HEK293 (cell line): ENCODE data around the gene TM9SF1.

Source experiments
- HOXC10 ChIP-seq: sonication (generic); formaldehyde crosslinking; IDR thresholded peaks from 2 replicates; pipeline ENCODE4 v1.8.1; 2023; ENCODE audit warnings: mild to moderate bottlenecking, missing genetic modification reagents
- IKZF3 ChIP-seq: fragments of 450-650 bp; IDR thresholded peaks from 2 replicates; pipeline ENCODE4 v1.5.0; 2018; ENCODE audit warnings: missing biosample characterization, mild to moderate bottlenecking, missing genetic modification characterization, moderate library complexity
- MEIS1 ChIP-seq: sonication (generic); formaldehyde crosslinking; IDR thresholded peaks from 2 replicates; pipeline ENCODE4 v1.8.1; 2022; ENCODE audit warnings: missing genetic modification reagents, mild to moderate bottlenecking, borderline replicate concordance
- RBAK ChIP-seq: fragments of 450-650 bp; formaldehyde crosslinking; IDR thresholded peaks from 2 replicates; pipeline ENCODE4 v1.5.1; 2016; ENCODE audit warnings: missing biosample characterization, missing genetic modification characterization
- WT1 ChIP-seq: fragments of 450-650 bp; formaldehyde crosslinking; IDR thresholded peaks from 2 replicates; pipeline ENCODE4 v1.5.1; 2016; ENCODE audit warnings: missing biosample characterization, missing genetic modification characterization
- ZBTB1 ChIP-seq: fragments of 450-650 bp; formaldehyde crosslinking; IDR thresholded peaks from 2 replicates; pipeline ENCODE4 v1.5.1; 2016; ENCODE audit warnings: missing biosample characterization, missing genetic modification characterization
- ZEB2 ChIP-seq: fragments of 450-650 bp; formaldehyde crosslinking; IDR thresholded peaks from 2 replicates; pipeline ENCODE4 v1.5.1; 2016; ENCODE audit warnings: missing biosample characterization, missing genetic modification characterization
- ZFP3 ChIP-seq: fragments of 450-650 bp; formaldehyde crosslinking; IDR thresholded peaks from 2 replicates; pipeline ENCODE4 v1.5.1; 2016; ENCODE audit warnings: low read depth, missing biosample characterization, missing genetic modification characterization
- ZFP69B ChIP-seq: fragments of 450-650 bp; formaldehyde crosslinking; IDR thresholded peaks from 2 replicates; pipeline ENCODE4 v1.5.1; 2016; ENCODE audit warnings: missing biosample characterization, missing genetic modification characterization
- ZIC2 ChIP-seq: fragments of 450-650 bp; formaldehyde crosslinking; IDR thresholded peaks from 2 replicates; pipeline ENCODE4 v1.5.1; 2016; ENCODE audit warnings: missing biosample characterization, missing genetic modification characterization
- ZNF132 ChIP-seq: fragments of 450-650 bp; formaldehyde crosslinking; IDR thresholded peaks from 2 replicates; pipeline ENCODE4 v1.5.1; 2017; ENCODE audit warnings: missing biosample characterization, missing genetic modification characterization, borderline replicate concordance
- ZNF175 ChIP-seq: fragments of 450-650 bp; formaldehyde crosslinking; IDR thresholded peaks from 2 replicates; pipeline ENCODE4 v1.5.1; 2016; ENCODE audit warnings: missing biosample characterization, missing genetic modification characterization
- ZNF239 ChIP-seq: fragments of 450-650 bp; formaldehyde crosslinking; IDR thresholded peaks from 2 replicates; pipeline ENCODE4 v1.5.1; 2016; ENCODE audit warnings: missing biosample characterization, missing genetic modification characterization
- ZNF311 ChIP-seq: fragments of 450-650 bp; formaldehyde crosslinking; IDR thresholded peaks from 2 replicates; pipeline ENCODE4 v1.5.1; 2017; ENCODE audit warnings: missing biosample characterization, missing genetic modification characterization, borderline replicate concordance
- ZNF335 ChIP-seq: fragments of 450-650 bp; formaldehyde crosslinking; conservative IDR thresholded peaks from 2 replicates; pipeline ENCODE4 v1.5.1; 2016; ENCODE audit warnings: missing biosample characterization, missing genetic modification characterization
- ZNF366 ChIP-seq: fragments of 450-650 bp; formaldehyde crosslinking; conservative IDR thresholded peaks from 2 replicates; pipeline ENCODE4 v1.5.1; 2016; ENCODE audit warnings: missing biosample characterization, missing genetic modification characterization
- ZNF37A ChIP-seq: fragments of 450-650 bp; IDR thresholded peaks from 2 replicates; pipeline ENCODE4 v1.5.1; 2018; ENCODE audit warnings: missing biosample characterization, missing genetic modification characterization
- ZNF404 ChIP-seq: fragments of 450-650 bp; formaldehyde crosslinking; IDR thresholded peaks from 2 replicates; pipeline ENCODE4 v1.5.1; 2017; ENCODE audit warnings: missing biosample characterization, missing genetic modification characterization
- ZNF48 ChIP-seq: fragments of 450-650 bp; formaldehyde crosslinking; IDR thresholded peaks from 2 replicates; pipeline ENCODE4 v1.5.1; 2016; ENCODE audit warnings: missing biosample characterization, missing genetic modification characterization
- ZNF549 ChIP-seq: fragments of 450-650 bp; IDR thresholded peaks from 2 replicates; pipeline ENCODE4 v1.5.1; 2018; ENCODE audit warnings: missing biosample characterization, missing genetic modification characterization, mild to moderate bottlenecking, inconsistent platforms, moderate library complexity
- ZNF561 ChIP-seq: fragments of 450-650 bp; IDR thresholded peaks from 2 replicates; pipeline ENCODE4 v1.5.1; 2018; ENCODE audit warnings: missing biosample characterization, missing genetic modification characterization, borderline replicate concordance
- ZNF596 ChIP-seq: fragments of 450-650 bp; IDR thresholded peaks from 2 replicates; pipeline ENCODE4 v1.5.0; 2018; ENCODE audit warnings: missing biosample characterization, mild to moderate bottlenecking, missing genetic modification characterization, moderate library complexity
- ZNF626 ChIP-seq: fragments of 450-650 bp; sonication (Bioruptor Pico); formaldehyde crosslinking; IDR thresholded peaks from 2 replicates; pipeline ENCODE4 v1.5.1; 2018; ENCODE audit warnings: missing biosample characterization, missing genetic modification characterization, inconsistent platforms
- ZNF660 ChIP-seq: fragments of 450-650 bp; IDR thresholded peaks from 2 replicates; pipeline ENCODE4 v1.5.1; 2018; ENCODE audit warnings: missing biosample characterization, mild to moderate bottlenecking, missing genetic modification characterization
- ZNF747 ChIP-seq: fragments of 450-650 bp; formaldehyde crosslinking; IDR thresholded peaks from 2 replicates; pipeline ENCODE4 v1.5.1; 2016; ENCODE audit warnings: missing biosample characterization, missing genetic modification characterization
- ZNF777 ChIP-seq: fragments of 450-650 bp; formaldehyde crosslinking; IDR thresholded peaks from 2 replicates; pipeline ENCODE4 v1.5.1; 2017; ENCODE audit warnings: missing biosample characterization, missing genetic modification characterization, borderline replicate concordance
- ZNF785 ChIP-seq: fragments of 450-650 bp; formaldehyde crosslinking; IDR thresholded peaks from 2 replicates; pipeline ENCODE4 v1.5.1; 2016; ENCODE audit warnings: missing biosample characterization, missing genetic modification characterization
- ZXDB ChIP-seq: fragments of 450-650 bp; formaldehyde crosslinking; IDR thresholded peaks from 2 replicates; pipeline ENCODE4 v1.5.1; 2016; ENCODE audit warnings: missing biosample characterization, missing genetic modification characterization
- TF ChIP-seq, protein P1 (sequence below): fragments of 450-650 bp; formaldehyde crosslinking; IDR thresholded peaks from 2 replicates; pipeline ENCODE4 v1.5.1; 2017; ENCODE audit warnings: missing biosample characterization, missing genetic modification characterization
- TF ChIP-seq, protein P2 (sequence below): fragments of 450-650 bp; formaldehyde crosslinking; IDR thresholded peaks from 2 replicates; pipeline ENCODE4 v1.5.1; 2016; ENCODE audit warnings: missing biosample characterization, missing genetic modification characterization
- TF ChIP-seq, protein P3 (sequence below): fragments of 450-650 bp; formaldehyde crosslinking; IDR thresholded peaks from 2 replicates; pipeline ENCODE4 v1.5.1; 2016; ENCODE audit warnings: missing biosample characterization, missing genetic modification characterization
- TF ChIP-seq, protein P4 (sequence below): fragments of 450-650 bp; formaldehyde crosslinking; IDR thresholded peaks from 2 replicates; pipeline ENCODE4 v1.5.1; 2016; ENCODE audit warnings: missing biosample characterization, missing genetic modification characterization, borderline replicate concordance

TM9SF1 gene

DNA sequence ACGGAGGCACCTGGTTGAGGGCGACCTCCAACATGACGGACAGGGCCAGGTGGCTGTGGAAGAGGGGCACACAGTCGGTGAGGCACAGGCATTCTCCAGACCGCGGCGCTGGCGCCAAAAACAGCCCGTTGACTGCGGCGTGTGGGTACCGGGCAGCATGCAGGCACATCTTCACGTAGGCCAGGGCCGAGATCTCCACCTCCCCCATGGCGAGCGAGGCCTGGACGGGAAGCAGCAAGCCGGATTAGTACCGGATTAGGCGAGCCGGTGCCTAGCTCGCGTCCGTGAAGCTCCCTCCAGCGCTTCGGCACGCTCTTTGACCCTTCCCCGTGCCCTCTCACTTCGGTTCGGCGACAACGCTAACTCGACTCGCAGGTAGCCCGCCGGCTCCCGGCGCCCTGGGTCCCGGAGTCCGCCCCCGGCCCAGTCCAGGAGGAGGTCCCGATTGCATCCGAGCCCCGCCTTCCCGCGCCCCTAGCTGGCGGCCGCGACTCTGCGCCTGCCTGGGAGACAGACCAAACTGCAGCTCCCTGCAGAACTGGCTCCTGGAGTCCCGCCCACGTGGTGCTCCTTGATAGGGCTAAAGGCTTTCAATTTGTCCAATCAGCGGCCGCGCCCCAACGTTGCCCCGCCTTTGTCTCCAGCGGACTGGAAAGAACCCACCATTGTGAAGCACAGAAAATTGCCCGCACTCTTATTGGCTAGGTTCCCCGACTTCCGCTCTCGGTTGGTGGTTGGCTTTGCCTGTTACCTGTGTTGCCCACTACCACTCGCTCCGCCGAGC is 54.0 kb downstream of the TM9SF1 start, which contains the start of gene EMC9 (continued):
- TF ChIP-seq RBAK (tag by site-specific recombination) (no peak), HOXC10 (CRISPR knock-in tag) (no peak), ZFP3 (no peak), ZNF660 (tag by site-specific recombination) (0 out of 2 replicates have a peak, but pooled peaks have one; percentile 28), ZNF37A (tag by site-specific recombination) (no peak), ZIC2 (tag by site-specific recombination) (peak; percentile 54; the same call in 1 of the 2 replicates), ZNF239 (tag by site-specific recombination) (peak; percentile 71), ZNF132 (tag by site-specific recombination) (no peak), ZNF777 (tag by site-specific recombination) (no peak), ZNF596 (tag by site-specific recombination) (no peak), ZNF561 (tag by site-specific recombination) (peak; percentile 77; the same call in 1 of the 2 replicates), ZXDB (tag by site-specific recombination) (peak; percentile 71), ZNF626 (tag by site-specific recombination) (no peak), ZNF785 (tag by site-specific recombination) (peak; percentile 73; the same call in 1 of the 2 replicates), ZNF549 (no peak), ZNF311 (no peak), ZNF335 (tag by site-specific recombination) (peak; percentile 79), WT1 (tag by site-specific recombination) (0 out of 2 replicates have a peak, but pooled peaks have one; percentile 34), ZEB2 (tag by site-specific recombination) (peak; percentile 94), ZFP69B (tag by site-specific recombination) (peak; percentile 13; the same call in 1 of the 2 replicates), ZNF366 (tag by site-specific recombination) (no peak), ZNF48 (no peak), IKZF3 (tag by site-specific recombination) (no peak), ZNF747 (tag by site-specific recombination) (no peak), ZNF175 (no peak), ZBTB1 (no peak), MEIS1 (no peak), ZNF404 (tag by site-specific recombination) (no peak)
- TF ChIP-seq, protein P1, sequence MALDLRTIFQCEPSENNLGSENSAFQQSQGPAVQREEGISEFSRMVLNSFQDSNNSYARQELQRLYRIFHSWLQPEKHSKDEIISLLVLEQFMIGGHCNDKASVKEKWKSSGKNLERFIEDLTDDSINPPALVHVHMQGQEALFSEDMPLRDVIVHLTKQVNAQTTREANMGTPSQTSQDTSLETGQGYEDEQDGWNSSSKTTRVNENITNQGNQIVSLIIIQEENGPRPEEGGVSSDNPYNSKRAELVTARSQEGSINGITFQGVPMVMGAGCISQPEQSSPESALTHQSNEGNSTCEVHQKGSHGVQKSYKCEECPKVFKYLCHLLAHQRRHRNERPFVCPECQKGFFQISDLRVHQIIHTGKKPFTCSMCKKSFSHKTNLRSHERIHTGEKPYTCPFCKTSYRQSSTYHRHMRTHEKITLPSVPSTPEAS (tag by site-specific recombination): no peak
- TF ChIP-seq, protein P2, sequence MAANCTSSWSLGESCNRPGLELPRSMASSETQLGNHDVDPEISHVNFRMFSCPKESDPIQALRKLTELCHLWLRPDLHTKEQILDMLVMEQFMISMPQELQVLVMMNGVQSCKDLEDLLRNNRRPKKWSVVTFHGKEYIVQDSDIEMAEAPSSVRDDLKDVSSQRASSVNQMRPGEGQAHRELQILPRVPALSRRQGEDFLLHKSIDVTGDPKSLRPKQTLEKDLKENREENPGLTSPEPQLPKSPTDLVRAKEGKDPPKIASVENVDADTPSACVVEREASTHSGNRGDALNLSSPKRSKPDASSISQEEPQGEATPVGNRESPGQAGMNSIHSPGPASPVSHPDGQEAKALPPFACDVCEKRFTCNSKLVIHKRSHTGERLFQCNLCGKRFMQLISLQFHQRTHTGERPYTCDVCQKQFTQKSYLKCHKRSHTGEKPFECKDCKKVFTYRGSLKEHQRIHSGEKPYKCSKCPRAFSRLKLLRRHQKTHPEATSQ: peak; percentile 75; the same call in 1 of the 2 replicates
- TF ChIP-seq, protein P3, sequence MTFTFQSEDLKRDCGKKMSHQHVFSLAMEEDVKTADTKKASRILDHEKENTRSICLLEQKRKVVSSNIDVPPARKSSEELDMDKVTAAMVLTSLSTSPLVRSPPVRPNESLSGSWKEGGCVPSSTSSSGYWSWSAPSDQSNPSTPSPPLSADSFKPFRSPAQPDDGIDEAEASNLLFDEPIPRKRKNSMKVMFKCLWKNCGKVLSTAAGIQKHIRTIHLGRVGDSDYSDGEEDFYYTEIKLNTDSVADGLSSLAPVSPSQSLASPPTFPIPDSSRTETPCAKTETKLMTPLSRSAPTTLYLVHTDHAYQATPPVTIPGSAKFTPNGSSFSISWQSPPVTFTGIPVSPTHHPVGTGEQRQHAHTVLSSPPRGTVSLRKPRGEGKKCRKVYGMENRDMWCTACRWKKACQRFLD (tag by site-specific recombination): peak; percentile 46; the same call in 1 of the 2 replicates
- TF ChIP-seq, protein P4, sequence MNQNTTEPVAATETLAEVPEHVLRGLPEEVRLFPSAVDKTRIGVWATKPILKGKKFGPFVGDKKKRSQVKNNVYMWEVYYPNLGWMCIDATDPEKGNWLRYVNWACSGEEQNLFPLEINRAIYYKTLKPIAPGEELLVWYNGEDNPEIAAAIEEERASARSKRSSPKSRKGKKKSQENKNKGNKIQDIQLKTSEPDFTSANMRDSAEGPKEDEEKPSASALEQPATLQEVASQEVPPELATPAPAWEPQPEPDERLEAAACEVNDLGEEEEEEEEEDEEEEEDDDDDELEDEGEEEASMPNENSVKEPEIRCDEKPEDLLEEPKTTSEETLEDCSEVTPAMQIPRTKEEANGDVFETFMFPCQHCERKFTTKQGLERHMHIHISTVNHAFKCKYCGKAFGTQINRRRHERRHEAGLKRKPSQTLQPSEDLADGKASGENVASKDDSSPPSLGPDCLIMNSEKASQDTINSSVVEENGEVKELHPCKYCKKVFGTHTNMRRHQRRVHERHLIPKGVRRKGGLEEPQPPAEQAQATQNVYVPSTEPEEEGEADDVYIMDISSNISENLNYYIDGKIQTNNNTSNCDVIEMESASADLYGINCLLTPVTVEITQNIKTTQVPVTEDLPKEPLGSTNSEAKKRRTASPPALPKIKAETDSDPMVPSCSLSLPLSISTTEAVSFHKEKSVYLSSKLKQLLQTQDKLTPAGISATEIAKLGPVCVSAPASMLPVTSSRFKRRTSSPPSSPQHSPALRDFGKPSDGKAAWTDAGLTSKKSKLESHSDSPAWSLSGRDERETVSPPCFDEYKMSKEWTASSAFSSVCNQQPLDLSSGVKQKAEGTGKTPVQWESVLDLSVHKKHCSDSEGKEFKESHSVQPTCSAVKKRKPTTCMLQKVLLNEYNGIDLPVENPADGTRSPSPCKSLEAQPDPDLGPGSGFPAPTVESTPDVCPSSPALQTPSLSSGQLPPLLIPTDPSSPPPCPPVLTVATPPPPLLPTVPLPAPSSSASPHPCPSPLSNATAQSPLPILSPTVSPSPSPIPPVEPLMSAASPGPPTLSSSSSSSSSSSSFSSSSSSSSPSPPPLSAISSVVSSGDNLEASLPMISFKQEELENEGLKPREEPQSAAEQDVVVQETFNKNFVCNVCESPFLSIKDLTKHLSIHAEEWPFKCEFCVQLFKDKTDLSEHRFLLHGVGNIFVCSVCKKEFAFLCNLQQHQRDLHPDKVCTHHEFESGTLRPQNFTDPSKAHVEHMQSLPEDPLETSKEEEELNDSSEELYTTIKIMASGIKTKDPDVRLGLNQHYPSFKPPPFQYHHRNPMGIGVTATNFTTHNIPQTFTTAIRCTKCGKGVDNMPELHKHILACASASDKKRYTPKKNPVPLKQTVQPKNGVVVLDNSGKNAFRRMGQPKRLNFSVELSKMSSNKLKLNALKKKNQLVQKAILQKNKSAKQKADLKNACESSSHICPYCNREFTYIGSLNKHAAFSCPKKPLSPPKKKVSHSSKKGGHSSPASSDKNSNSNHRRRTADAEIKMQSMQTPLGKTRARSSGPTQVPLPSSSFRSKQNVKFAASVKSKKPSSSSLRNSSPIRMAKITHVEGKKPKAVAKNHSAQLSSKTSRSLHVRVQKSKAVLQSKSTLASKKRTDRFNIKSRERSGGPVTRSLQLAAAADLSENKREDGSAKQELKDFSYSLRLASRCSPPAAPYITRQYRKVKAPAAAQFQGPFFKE (tag by site-specific recombination): no peak
